Astrocyte (in vitro differentiated cells and primary cell): ENCODE measurements around the gene EPS8. TPM values are rescaled to one million over a fixed set of nuclear protein-coding genes. Genes with fewer than 3 reads are reported as not detected.

Experiments
- DNase-seq: peaks from one replicate; pipeline ENCODE4 v3.0.0-alpha.2; 2010; ENCODE audit warnings: low read depth
- FAIRE-seq: peaks from 2 replicates; lab custom pipeline; 2011; peaks lifted over from hg19 to GRCh38; lab: Jason Lieb, UNC
- H2AFZ ChIP-seq: 2 replicates; pipeline ENCODE4 v1.6.0; 2012; ENCODE audit warnings: low read depth, low read length, inconsistent platforms
- H3K27ac ChIP-seq: 2 replicates; pipeline ENCODE4 v1.5.1; 2011; ENCODE audit warnings: low read depth, low read length, inconsistent platforms
- H3K27me3 ChIP-seq: 2 replicates; pipeline ENCODE4 v1.6.0; 2011; ENCODE audit warnings: low read length, inconsistent platforms; ENCODE audit not compliant: insufficient read depth
- H3K36me3 ChIP-seq: 2 replicates; pipeline ENCODE4 v1.5.1; 2011; ENCODE audit warnings: low read length, inconsistent platforms; ENCODE audit not compliant: insufficient read depth
- H3K4me1 ChIP-seq: 2 replicates; pipeline ENCODE4 v1.5.1; 2011; ENCODE audit warnings: low read length, inconsistent platforms; ENCODE audit not compliant: insufficient read depth
- H3K4me2 ChIP-seq: 2 replicates; pipeline ENCODE4 v1.6.0; 2012; ENCODE audit warnings: low read length, inconsistent platforms
- H3K4me3 ChIP-seq: 2 replicates; pipeline ENCODE4 v1.5.1; 2011; ENCODE audit warnings: low read depth, mild to moderate bottlenecking, low read length, inconsistent platforms; ENCODE audit not compliant: insufficient read depth
- H3K79me2 ChIP-seq: 2 replicates; pipeline ENCODE4 v1.6.0; 2012; ENCODE audit warnings: mild to moderate bottlenecking, low read length, inconsistent platforms; ENCODE audit not compliant: insufficient read depth
- H3K9ac ChIP-seq: 2 replicates; pipeline ENCODE4 v1.6.0; 2012; ENCODE audit warnings: mild to moderate bottlenecking, low read length, inconsistent platforms
- H3K9me3 ChIP-seq: 2 replicates; pipeline ENCODE4 v1.5.1; 2012; ENCODE audit warnings: low read depth, mild to moderate bottlenecking, low read length, inconsistent platforms; ENCODE audit not compliant: insufficient read depth
- H4K20me1 ChIP-seq: 2 replicates; pipeline ENCODE4 v1.6.0; 2012; ENCODE audit warnings: low read length, inconsistent platforms; ENCODE audit not compliant: insufficient read depth
- H3K27ac Mint-ChIP-seq: one replicate; pipeline ENCODE4 v1.8.0; 2021; ENCODE audit warnings: mild to moderate bottlenecking, mixed read lengths; ENCODE audit not compliant: unreplicated experiment
- H3K27me3 Mint-ChIP-seq: one replicate; pipeline ENCODE4 v1.8.0; 2021; ENCODE audit warnings: low read depth, mixed read lengths; ENCODE audit not compliant: unreplicated experiment
- H3K36me3 Mint-ChIP-seq: one replicate; pipeline ENCODE4 v1.8.0; 2021; ENCODE audit warnings: low read depth, mixed read lengths; ENCODE audit not compliant: unreplicated experiment
- H3K4me1 Mint-ChIP-seq: one replicate; pipeline ENCODE4 v1.8.0; 2021; ENCODE audit warnings: low read depth, mixed read lengths; ENCODE audit not compliant: unreplicated experiment
- H3K4me3 Mint-ChIP-seq: one replicate; pipeline ENCODE4 v1.8.0; 2021; ENCODE audit warnings: mild to moderate bottlenecking, moderate library complexity, mixed read lengths; ENCODE audit not compliant: unreplicated experiment
- H3K9me3 Mint-ChIP-seq: one replicate; pipeline ENCODE4 v1.8.0; 2021; ENCODE audit warnings: mild to moderate bottlenecking, mixed read lengths; ENCODE audit not compliant: unreplicated experiment
- CTCF ChIP-seq: IDR thresholded peaks from 2 replicates; pipeline ENCODE4 v1.5.1; 2011; ENCODE audit warnings: low read depth, mild to moderate bottlenecking, inconsistent platforms, low read length, moderate library complexity; ENCODE audit not compliant: insufficient read depth
- EZH2 ChIP-seq: IDR thresholded peaks from 2 replicates; pipeline ENCODE4 v1.6.1; 2012; ENCODE audit warnings: mild to moderate bottlenecking, low read length, inconsistent platforms; ENCODE audit not compliant: insufficient read depth
- total RNA-seq: library from RNA; stranded (reverse); gene quantifications from 2 replicates; pipeline ENCODE4 v1.2.1, GENCODE V29; 2021

EPS8 gene
- total RNA-seq, 1 donor from 2014 or later: 31.8 TPM

GRCh38 chr12:15684896-15685658 is 104.1 kb downstream of the EPS8 start:
- Mint-ChIP-seq H3K9me3 (no peaks in the 10 kb centered on the region), H3K4me3 (no peak overlapping the region), H3K4me1 (peaks cover 27% of the 10 kb centered on the region), H3K27ac (no peak overlapping the region), H3K36me3 (no peaks in the 10 kb centered on the region), H3K27me3 (no peaks in the 10 kb centered on the region)
- peaks cover 15% of the 10 kb centered on the region for H3K4me1 ChIP-seq
- DNase-seq: no peak
- no peaks in the 10 kb centered on the region for H3K9me3 ChIP-seq
- no peak overlapping the region for H3K4me3 ChIP-seq
- no peak overlapping the region for H3K4me2 ChIP-seq
- peak; percentile 41 for FAIRE-seq
- no peak overlapping the region for H3K27ac ChIP-seq
- H3K9ac ChIP-seq: no peak overlapping the region
- no peaks in the 10 kb centered on the region for H3K36me3 ChIP-seq
- TF ChIP-seq CTCF: no peak
- TF ChIP-seq EZH2: no peak
- no peak overlapping the region for H2AFZ ChIP-seq
- no peaks in the 10 kb centered on the region for H3K27me3 ChIP-seq
- H4K20me1 ChIP-seq: no peaks in the 10 kb centered on the region
- H3K79me2 ChIP-seq: peaks cover 80% of the 10 kb centered on the region

GRCh38 chr12:15682826-15683225 is 106.4 kb downstream of the EPS8 start:
- DNase-seq: no peak
- H4K20me1 ChIP-seq: no peaks in the 10 kb centered on the region
- peaks cover 22% of the 10 kb centered on the region for H3K4me1 Mint-ChIP-seq
- no peaks in the 10 kb centered on the region for H3K9me3 ChIP-seq
- H3K27me3 Mint-ChIP-seq: no peaks in the 10 kb centered on the region
- H3K36me3 ChIP-seq: no peaks in the 10 kb centered on the region
- FAIRE-seq: no peak
- no peak overlapping the region for H3K27ac Mint-ChIP-seq
- no peak overlapping the region for H3K9ac ChIP-seq
- H3K27ac ChIP-seq: no peak overlapping the region
- TF ChIP-seq EZH2 (no peak), CTCF (no peak)
- no peak overlapping the region for H2AFZ ChIP-seq
- peaks cover 64% of the 10 kb centered on the region for H3K79me2 ChIP-seq
- no peaks in the 10 kb centered on the region for H3K9me3 Mint-ChIP-seq
- no peaks in the 10 kb centered on the region for H3K27me3 ChIP-seq
- no peak overlapping the region for H3K4me3 Mint-ChIP-seq
- no peak overlapping the region for H3K4me3 ChIP-seq
- no peak overlapping the region for H3K4me2 ChIP-seq
- no peaks in the 10 kb centered on the region for H3K36me3 Mint-ChIP-seq
- peaks cover 12% of the 10 kb centered on the region for H3K4me1 ChIP-seq

- Mint-ChIP-seq H3K27me3 (no peaks in the 10 kb centered on the region), H3K9me3 (no peaks in the 10 kb centered on the region), H3K36me3 (no peaks in the 10 kb centered on the region), H3K27ac (no peak overlapping the region), H3K4me3 (no peak overlapping the region), H3K4me1 (peaks cover 31% of the 10 kb centered on the region)
- peak overlapping the region; percentile 29 for H3K27ac ChIP-seq
- peak overlapping the region; percentile 4 for H3K4me2 ChIP-seq
- H3K79me2 ChIP-seq: peaks cover 32% of the 10 kb centered on the region
- H3K9ac ChIP-seq: no peak overlapping the region
- DNase-seq: peak; percentile 90
- no peaks in the 10 kb centered on the region for H3K27me3 ChIP-seq
- peaks cover 21% of the 10 kb centered on the region for H3K4me1 ChIP-seq
- H3K4me3 ChIP-seq: no peak overlapping the region
- TF ChIP-seq EZH2 (no peak), CTCF (no peak)
- no peaks in the 10 kb centered on the region for H4K20me1 ChIP-seq
- H2AFZ ChIP-seq: no peak overlapping the region
- H3K36me3 ChIP-seq: peaks cover 3% of the 10 kb centered on the region
- FAIRE-seq: peak; percentile 83
- H3K9me3 ChIP-seq: no peaks in the 10 kb centered on the region
Measured at GRCh38 chr12:15679151-15679550, 110.0 kb downstream of the EPS8 start.
